ENCODE data around the gene VAV2. TPM values are rescaled to one million over a fixed set of nuclear protein-coding genes. Genes with fewer than 3 reads are reported as not detected.

The VAV2 gene, protein sequence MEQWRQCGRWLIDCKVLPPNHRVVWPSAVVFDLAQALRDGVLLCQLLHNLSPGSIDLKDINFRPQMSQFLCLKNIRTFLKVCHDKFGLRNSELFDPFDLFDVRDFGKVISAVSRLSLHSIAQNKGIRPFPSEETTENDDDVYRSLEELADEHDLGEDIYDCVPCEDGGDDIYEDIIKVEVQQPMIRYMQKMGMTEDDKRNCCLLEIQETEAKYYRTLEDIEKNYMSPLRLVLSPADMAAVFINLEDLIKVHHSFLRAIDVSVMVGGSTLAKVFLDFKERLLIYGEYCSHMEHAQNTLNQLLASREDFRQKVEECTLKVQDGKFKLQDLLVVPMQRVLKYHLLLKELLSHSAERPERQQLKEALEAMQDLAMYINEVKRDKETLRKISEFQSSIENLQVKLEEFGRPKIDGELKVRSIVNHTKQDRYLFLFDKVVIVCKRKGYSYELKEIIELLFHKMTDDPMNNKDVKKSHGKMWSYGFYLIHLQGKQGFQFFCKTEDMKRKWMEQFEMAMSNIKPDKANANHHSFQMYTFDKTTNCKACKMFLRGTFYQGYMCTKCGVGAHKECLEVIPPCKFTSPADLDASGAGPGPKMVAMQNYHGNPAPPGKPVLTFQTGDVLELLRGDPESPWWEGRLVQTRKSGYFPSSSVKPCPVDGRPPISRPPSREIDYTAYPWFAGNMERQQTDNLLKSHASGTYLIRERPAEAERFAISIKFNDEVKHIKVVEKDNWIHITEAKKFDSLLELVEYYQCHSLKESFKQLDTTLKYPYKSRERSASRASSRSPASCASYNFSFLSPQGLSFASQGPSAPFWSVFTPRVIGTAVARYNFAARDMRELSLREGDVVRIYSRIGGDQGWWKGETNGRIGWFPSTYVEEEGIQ
- 13.4 and 15.0 TPM in 2 replicates for total RNA-seq

DNA sequence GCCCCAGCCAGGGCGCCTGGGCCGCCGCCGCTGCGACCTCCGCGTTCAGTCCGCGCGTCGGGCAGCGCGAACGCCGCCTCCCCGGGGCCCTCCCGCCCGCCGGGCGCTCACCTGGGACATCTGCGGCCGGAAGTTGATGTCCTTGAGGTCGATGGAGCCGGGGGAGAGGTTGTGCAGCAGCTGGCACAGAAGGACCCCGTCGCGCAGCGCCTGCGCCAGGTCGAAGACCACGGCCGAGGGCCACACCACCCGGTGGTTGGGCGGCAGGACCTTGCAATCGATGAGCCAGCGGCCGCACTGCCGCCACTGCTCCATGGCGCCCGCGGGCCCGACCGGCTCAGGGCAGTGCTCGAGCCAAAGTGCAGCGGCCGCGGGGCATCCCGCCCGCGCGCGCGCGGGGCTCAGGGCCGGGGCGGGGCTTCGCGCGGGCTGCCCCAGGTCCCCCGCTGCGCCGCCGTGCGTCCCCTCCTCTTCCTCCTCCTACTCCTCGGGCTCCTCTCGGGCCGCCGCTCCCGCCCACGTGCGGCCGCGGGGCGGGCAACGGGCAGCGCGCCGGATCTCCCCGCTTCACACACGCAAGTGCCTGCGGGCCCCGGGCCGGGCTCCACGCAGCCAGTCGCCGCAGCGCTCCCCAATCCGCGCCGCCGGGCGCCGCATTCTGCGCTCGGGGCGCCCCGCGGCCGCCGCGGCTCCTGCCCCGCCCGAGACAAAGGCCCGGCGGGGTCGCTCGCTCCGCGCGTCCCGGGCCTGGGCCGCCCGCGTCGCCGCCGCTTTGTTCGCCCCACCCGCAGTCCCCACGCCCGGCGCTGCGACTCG is at the start of gene VAV2:
Gene VAV2, minus strand, starts transcription at position 361 of the 816 bp plus-strand sequence. Its CDS starts 46 bp downstream, at position 315.

DNA sequence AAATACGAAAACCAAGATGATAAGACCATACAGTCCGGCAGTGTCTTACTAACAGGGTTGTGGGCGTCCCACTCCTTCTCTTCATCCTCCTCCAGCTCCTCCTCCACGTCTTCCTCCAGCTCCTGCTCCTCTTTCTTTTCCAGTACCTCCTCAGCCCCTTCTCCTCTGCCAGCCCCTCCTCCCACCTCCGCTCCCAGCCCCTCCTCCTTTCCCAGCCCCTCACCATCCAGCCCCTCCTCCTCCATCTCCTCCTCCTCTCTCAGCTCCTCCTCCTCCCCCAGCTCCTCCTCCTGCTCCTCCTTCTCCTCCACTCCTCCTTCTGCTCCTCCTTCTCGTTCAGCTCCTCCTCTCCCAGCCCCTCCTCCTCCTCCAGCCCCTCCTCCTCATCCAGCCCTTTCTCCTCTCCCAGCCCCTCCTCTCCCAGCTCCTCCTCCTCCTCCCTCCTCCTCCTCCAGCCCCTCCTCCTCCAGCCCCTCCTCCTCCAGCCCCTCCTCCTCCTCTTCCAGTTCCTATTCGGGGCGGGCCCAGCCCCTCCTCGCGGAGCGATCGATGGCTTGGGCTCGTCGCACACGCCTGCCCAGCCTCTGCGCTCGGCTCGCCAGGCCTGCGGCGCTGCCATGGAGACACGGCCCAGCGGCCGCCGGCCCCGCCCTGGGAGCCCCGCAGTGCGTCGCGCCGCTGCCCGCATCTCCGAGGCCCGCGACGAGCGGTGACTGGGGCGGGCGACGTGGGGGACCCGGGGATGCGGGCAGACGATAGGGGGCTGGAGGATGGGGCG is 32.9 kb upstream of the VAV2 start, which contains the start of gene BRD3OS:
Gene BRD3OS, plus strand, starts transcription at position 654 of the 778 bp plus-strand sequence. CDS start 1,267 bp downstream, outside the sequence.

DNA sequence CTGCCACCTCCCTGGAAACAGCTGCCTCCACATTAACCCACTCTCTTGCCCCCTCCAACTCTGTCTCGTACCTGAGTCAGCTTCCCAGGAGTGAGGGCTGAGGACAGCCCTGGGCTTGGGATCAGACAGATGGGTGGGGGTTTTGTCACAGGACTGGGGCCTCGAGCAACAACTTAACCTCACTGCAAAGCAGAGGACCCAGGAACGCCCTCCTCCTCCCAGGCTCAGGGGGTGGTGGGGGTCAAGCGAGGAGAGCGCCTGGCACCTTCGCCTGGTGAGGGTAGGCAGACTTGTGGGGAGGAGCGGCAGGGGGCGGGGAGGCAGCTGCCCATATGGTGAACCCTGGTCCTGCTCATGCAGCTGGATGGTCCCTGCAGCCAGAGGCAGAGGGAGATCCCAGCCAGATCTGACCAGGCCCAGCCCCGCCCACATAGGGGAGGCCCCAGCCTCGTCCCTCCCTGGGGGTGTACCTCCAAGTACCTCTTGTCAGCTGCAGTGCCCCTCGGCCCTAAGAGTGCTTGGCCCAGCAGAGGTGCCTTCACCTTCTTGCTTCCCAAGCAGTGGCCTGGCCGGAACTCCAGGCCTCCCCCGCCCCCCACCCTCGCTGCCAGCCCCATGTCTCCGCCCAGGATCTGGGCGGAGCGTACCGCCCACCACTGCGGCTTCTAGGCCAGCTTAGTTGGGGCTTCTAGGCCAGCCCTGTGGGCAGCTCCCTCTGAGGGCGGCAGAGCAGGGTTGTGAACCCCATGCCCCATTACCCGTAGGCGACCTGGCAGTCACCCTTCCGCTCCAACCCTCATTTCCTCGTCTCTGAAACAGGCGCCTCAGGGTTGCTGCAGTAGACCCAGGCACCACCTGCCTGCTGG is 254.1 kb downstream of the VAV2 start, which contains the start of gene SARDH:
Gene SARDH, minus strand, starts transcription at position 579 of the 866 bp plus-strand sequence. CDS start 4,179 bp downstream, outside the sequence.

Other genes starting within 250 kb of the VAV2 start
- gene BRD3OS, start 33.2 kb upstream of the VAV2 start, total RNA-seq, result 13.3 and 14.9 TPM in 2 replicates
- gene BRD3, start 75.7 kb upstream of the VAV2 start, total RNA-seq, result 7.6 and 14.1 TPM in 2 replicates
- gene WDR5, start 143.8 kb upstream of the VAV2 start, total RNA-seq, result 29.5 and 33.8 TPM in 2 replicates
- gene RNU6ATAC, start 172.2 kb upstream of the VAV2 start, total RNA-seq, result not detected in 2 replicates